AG10803 (cell line): Measurements from ENCODE around the gene TUB.

Source experiments
- DNase-seq: peaks from one replicate; pipeline ENCODE4 v3.0.0; 2010; ENCODE audit warnings: low read depth
- H3K4me3 ChIP-seq: 2 replicates; pipeline ENCODE4 v1.5.1; 2011; ENCODE audit warnings: mild to moderate bottlenecking, low read length, control low read depth
- CTCF ChIP-seq: conservative IDR thresholded peaks from 2 replicates; pipeline ENCODE4 v1.5.1; 2011; ENCODE audit warnings: mild to moderate bottlenecking, low read length, control low read depth, inconsistent platforms

The TUB gene

GRCh38 chr11:8068605-8069221, 12.3 kb upstream of the TUB start:
- DNase-seq: peak; percentile 77
- H3K4me3 ChIP-seq: no peak overlapping the region
- no peak for TF ChIP-seq CTCF

GRCh38 chr11:8069771-8070170, 11.2 kb upstream of the TUB start:
- H3K4me3 ChIP-seq: no peak overlapping the region
- no peak for TF ChIP-seq CTCF
- no peak for DNase-seq

GRCh38 chr11:8070417-8071115, 10.4 kb upstream of the TUB start:
- H3K4me3 ChIP-seq: no peak overlapping the region
- peak; percentile 41 for DNase-seq
- peak; percentile 57 for TF ChIP-seq CTCF

GRCh38 chr11:8071616-8072581, 9.1 kb upstream of the TUB start:
- no peak for DNase-seq
- H3K4me3 ChIP-seq: no peak overlapping the region
- no peak for TF ChIP-seq CTCF

- H3K4me3 ChIP-seq: no peak overlapping the region
- no peak for DNase-seq
- no peak for TF ChIP-seq CTCF
These were observed 5.8 kb upstream of the TUB start for GRCh38 chr11:8075119-8075726.

GRCh38 chr11:8079111-8079675, 1.8 kb upstream of the TUB start:
- no peak overlapping the region for H3K4me3 ChIP-seq
- no peak for DNase-seq
- TF ChIP-seq CTCF: no peak
